Kidney tubule cell (primary cell): ENCODE measurements around the gene MIX23.

Experiments
- DNase-seq: peaks from one replicate; pipeline ENCODE4 v3.0.0-alpha.2; 2018; ENCODE audit warnings: low spot score

Gene MIX23

GRCh38 chr3:122382888-122383666 is at the start of gene MIX23:
Gene MIX23, minus strand, starts transcription at chr3:122383231. Its CDS starts 7 bp downstream, at chr3:122383224.
- peak; percentile 91 for DNase-seq

DNA sequence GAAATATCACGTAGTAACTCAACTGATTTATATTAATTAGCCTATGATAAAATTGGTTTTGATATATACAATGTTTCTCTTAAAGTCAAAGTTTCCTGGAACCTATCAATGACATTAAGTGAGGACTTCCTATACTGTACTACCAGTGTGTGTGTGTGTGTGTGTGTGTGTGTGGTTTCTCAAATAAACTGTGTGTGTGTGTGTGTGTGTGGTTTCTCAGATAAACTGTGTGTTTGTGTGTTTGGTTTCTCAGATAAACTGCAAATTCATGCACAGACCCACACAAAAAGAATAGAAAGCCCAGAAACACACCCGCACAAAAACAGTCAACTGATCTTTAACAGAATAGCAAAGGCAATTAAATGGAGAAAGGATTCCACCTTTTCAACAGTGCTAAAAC is 47.3 kb upstream of the MIX23 start:
- DNase-seq: no peak

DNA sequence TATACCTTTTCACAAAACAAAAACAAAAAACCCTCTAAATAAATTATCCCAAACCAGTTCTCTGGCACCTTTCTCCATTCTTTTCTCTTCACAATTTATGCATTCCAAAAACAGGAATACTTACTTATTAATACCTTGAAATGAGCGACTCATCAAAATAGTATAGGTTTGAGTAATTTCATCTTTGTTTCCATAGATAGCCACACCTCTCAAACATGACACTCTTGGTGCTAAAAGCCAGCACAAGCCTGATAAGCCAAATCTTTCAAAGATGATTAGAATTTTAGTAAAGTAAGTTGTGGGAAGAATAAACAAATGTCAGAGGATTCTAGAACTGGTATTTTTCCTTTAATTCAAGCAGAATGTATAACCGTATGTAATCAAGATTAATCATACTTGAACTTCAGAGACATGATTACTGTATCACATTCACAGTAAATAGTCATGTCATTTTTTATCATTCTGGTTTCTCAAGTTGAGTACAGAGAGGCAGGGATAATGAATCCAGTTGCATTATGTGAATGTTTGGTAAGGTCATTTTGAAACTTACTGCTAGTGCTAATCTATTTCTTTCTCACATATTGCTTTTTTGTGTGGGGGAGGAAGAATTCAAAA is 44.9 kb upstream of the MIX23 start:
- peak; percentile 15 for DNase-seq

DNA sequence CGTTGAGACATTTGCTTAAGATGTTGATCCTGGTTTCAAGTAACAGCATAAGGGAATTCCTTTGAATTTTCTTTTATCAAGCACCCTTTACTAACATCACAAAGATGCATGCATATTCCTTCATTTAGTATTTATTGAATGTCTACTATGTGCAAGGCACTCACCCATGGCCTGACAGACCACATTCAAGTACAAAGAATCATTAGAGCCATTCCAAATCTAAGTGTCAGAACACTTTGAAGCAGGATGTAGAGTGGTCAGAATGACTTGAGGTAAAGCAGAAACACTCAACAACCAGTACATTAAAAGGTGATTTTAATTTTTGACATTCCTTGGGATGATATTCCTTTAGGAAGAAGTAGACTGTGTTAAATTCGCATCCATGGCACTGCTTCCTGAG is 38.8 kb upstream of the MIX23 start:
- DNase-seq: peak; percentile 26

GRCh38 chr3:122421101-122421500 is 38.1 kb upstream of the MIX23 start:
- DNase-seq: no peak

- peak; percentile 46 for DNase-seq
These were observed 33.9 kb upstream of the MIX23 start for GRCh38 chr3:122416966-122417365.

DNA sequence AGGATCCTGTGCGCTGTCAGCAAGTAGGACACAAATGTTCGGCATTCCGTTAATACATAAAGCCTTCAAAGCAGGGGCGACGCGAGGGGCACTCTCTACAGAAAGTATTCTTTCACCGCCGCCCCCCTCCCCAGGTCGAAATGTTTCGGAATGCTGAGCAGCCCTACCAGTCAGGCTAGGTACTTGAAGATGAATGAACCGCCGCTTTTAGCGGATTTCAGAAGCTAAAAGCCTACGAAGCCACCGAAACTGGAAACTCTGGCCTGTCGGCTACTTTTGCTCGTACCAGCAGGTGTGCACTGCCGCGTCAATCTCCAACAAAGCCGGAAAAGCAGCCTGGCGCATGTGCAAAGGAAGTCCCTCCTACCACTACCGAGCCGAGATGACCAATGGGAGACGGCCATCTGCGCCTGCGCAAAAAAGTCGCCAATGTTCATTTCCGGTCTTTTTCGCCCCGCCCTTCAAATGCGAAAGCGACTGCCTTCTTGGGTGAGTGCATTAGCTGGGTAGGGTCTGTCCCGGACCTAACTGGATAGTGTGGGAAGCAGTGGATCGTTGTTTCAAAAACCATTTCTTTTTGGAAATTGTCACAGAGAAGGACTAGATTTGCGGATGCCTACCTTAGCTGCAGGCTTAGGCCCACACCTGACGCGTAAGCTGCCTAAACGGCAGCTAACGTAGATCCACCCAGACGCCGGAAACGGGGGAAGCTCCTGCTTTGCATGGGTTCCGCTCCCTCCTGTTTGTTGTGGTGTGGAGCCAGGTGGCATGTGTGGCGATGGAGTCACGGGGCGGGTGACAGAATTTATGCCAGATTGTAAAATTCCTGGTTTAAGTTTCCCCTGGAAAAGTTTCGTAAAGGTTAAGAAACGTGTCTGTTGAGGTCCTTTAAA is 33.0 kb upstream of the MIX23 start, which contains the start of gene WDR5B:
Gene WDR5B (minus strand): TSS at position 301 of the 893 bp plus-strand sequence. CDS start 534 bp downstream, outside the sequence.
- peak; percentile 98 for DNase-seq

DNA sequence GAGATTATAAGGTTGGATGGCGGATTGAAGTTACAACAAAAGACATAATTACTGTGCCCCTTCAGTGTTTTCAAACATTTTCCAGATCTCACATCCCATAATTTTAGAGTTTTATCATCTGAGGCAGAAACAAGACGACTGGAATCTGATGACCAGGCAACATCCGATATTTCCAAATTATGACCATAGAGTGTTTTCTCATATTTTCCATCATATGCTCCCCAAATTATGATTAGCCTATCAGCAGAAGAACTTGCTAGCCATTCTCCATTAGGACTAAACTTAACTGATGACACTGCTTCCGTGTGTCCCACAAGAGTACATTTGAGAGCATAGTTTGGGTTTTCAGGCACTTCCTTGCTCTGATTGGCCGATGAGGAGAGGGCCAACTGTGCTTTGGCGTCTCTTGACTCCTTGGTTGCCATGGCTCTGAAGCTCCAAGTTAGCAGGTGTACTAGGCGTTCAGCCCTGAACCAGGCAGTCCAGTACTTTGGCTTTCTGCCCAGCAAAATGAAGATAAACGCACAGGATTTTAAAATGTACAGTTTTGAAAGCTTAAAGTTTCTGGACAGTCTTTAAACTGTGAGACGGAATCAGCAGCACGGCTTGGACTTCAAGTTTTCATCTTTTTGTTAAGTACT is 32.2 kb upstream of the MIX23 start:
- peak; percentile 80 for DNase-seq

DNA sequence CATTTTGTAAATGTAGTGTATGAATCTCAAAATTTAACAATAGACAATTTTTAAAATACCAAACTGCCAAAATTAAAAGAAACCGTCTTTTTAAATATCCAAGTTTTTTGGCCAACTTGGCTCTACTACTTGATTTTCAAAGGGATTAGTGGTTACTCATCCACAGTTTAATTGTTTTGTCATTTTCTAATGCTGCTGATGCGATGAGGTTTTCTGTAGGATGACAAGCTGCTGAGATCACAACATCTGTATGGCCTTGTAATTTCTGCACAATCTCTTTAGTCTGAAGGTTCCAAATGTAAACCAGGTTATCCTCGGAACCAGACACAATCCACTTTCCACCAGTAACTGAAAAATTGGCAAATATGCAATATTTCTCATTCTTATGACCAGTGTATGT is 31.4 kb upstream of the MIX23 start:
- no peak for DNase-seq

GRCh38 chr3:122410639-122411038 is 27.6 kb upstream of the MIX23 start:
- no peak for DNase-seq

- no peak for DNase-seq
These were observed 27.1 kb upstream of the MIX23 start for GRCh38 chr3:122410111-122410510.

- no peak for DNase-seq
These were observed 26.4 kb upstream of the MIX23 start for GRCh38 chr3:122409446-122409845.

DNA sequence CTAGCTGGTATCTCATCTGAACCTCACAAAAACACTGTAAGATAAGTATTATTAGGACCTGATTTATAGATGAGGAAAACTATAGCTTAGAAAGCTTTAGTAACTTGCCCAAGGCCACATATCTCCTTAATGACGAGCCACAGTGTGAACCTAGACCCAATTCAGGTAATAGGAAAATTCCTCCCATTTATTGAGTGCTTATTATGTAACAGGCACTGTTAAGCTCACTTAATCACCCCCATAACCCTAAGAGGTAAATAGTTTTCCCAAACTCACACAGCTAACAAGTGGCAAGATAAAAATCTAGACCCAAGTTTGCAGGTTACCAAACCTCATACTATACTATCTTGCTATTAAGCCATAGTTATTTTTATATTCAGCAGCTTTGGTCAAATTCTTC is 24.9 kb upstream of the MIX23 start:
- DNase-seq: no peak

DNA sequence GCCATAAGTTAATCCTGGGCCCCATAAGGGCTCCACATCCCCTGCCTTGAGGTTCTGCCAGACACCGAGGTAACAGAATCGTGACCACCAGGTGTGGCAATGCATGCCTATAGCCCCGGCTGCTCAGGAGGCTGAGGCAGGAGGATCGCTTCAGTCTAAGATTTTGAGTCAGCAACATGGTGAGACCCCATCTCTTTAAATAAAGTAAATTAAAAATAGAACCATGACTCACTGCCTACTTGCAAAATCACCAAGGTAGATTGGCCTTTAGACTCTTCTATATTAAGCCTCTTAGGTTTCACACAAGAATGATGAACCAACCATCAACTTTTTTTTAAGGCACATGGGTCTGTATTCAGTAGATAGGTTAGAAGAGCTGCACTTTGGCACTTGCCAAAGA is 23.2 kb upstream of the MIX23 start:
- DNase-seq: no peak

GRCh38 chr3:122405015-122405414 is 22.0 kb upstream of the MIX23 start:
- DNase-seq: no peak

GRCh38 chr3:122403489-122403888 is 20.5 kb upstream of the MIX23 start:
- peak; percentile 54 for DNase-seq

DNA sequence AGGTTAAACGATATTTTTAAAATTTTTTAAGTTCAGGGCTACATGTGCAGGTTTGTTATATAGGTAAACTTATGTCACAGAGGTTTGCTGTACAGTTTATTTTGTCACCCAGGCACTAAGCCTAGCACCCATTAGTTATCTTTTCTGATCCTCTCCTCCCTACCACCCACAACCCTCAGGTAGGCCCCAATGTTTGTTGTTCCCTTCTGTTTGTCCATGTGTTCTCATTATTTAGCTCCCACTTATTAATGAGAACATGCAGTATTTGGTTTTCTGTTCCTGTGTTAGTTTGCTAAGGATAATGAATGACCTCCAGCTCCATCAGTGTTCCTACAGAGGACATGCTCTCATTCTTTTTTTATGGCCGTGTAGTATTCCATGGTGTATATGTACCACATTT is 15.9 kb upstream of the MIX23 start:
- DNase-seq: no peak

DNA sequence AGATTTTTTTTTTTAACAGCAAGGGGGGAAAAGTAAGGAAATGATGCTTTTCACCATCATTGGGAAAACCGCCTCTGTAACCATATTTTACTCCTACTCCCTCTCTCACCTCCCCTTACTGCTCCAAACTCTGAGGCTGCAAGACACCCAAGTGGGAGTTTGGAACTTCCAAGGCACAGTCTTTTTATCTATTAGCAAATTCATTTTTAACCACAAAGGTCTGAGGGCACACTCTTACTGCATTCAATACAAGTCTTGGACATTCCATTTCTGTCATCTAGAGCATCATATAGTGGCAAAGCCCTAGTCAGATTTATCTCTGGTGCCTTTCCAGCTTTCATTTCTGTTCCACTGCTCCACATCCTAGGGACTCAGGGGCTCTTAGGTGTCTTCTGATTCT is 14.2 kb upstream of the MIX23 start:
- no peak for DNase-seq

GRCh38 chr3:122396511-122396910 is 13.5 kb upstream of the MIX23 start:
- DNase-seq: no peak

- DNase-seq: no peak
These were observed 12.6 kb upstream of the MIX23 start for GRCh38 chr3:122395582-122395981.

DNA sequence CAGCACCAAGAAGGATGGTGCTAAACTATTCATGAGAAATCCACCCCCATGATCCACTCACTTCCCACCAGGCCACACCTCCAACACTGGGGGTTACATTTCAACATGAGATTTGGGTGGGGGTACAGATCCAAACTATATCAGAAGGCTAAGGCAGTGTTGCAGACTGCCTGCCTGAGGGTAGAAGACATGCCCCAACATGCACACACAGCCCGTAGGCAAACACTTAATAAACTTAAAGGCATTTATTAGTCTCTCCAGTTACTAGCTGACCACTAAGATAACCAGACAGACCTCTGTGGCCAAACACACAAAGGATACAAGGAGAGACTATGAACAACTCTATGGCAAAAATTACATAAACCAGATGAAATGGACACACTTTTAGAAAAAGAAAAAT is 11.1 kb upstream of the MIX23 start:
- DNase-seq: no peak
